ENCODE results near the gene PDE8A. TPM values are rescaled to one million over a fixed set of nuclear protein-coding genes. Genes with fewer than 3 reads are reported as not detected.
A peak's percentile ranks its signal among the peaks of the same experiment; 100 is the strongest.

Gene PDE8A
- total RNA-seq, 1 donor from 2014 or later = 49.6 TPM

- peak overlapping the region; percentile 62 for H3K27ac ChIP-seq (ENCODE audit: low read depth, low read length)
- H3K9me3 ChIP-seq (ENCODE audit: control insufficient read depth in 3 of 3, low read length in 3 of 3) = no peaks in the 10 kb centered on the region
- H3K9ac ChIP-seq (ENCODE audit: low read depth in 1 of 3, low read length in 3 of 3) = no peak overlapping the region
- peaks cover 17 to 29% (median 22%) of the 10 kb centered on the region in 3 donors for H3K4me1 ChIP-seq (ENCODE audit: control insufficient read depth in 3 of 3, insufficient read depth in 3 of 3, low read length in 3 of 3)
- no peaks in the 10 kb centered on the region for H3K27me3 ChIP-seq (ENCODE audit: control insufficient read depth in 3 of 3, insufficient read depth in 3 of 3, low read length in 3 of 3)
- no peaks in the 10 kb centered on the region for H3K36me3 ChIP-seq (ENCODE audit: control insufficient read depth in 3 of 3, insufficient read depth in 3 of 3, low read length in 3 of 3)
- no peak overlapping the region for H3K4me3 ChIP-seq (ENCODE audit: low read length in 3 of 3)
Observed at GRCh38 chr15:84947947-84948830, 33.5 kb upstream of the PDE8A start.

GRCh38 chr15:84949043-84949442 lies 32.6 kb upstream of the PDE8A start:
- Histone ChIP-seq H3K4me3 (ENCODE audit: low read length in 3 of 3) (no peak overlapping the region), H3K27ac (ENCODE audit: low read depth, low read length) (peak overlapping the region; percentile 36), H3K9ac (ENCODE audit: low read depth in 1 of 3, low read length in 3 of 3) (no peak overlapping the region), H3K4me1 (ENCODE audit: control insufficient read depth in 3 of 3, insufficient read depth in 3 of 3, low read length in 3 of 3) (peaks cover 13 to 26% (median 19%) of the 10 kb centered on the region in 3 donors), H3K27me3 (ENCODE audit: control insufficient read depth in 3 of 3, insufficient read depth in 3 of 3, low read length in 3 of 3) (no peaks in the 10 kb centered on the region), H3K36me3 (ENCODE audit: control insufficient read depth in 3 of 3, insufficient read depth in 3 of 3, low read length in 3 of 3) (no peaks in the 10 kb centered on the region), H3K9me3 (ENCODE audit: control insufficient read depth in 3 of 3, low read length in 3 of 3) (no peaks in the 10 kb centered on the region)

- Histone ChIP-seq H3K4me1 (ENCODE audit: control insufficient read depth in 3 of 3, insufficient read depth in 3 of 3, low read length in 3 of 3) (peaks cover 4 to 16% (median 12%) of the 10 kb centered on the region in 3 donors), H3K9ac (ENCODE audit: low read depth in 1 of 3, low read length in 3 of 3) (no peak overlapping the region), H3K27ac (ENCODE audit: low read depth, low read length) (no peak overlapping the region), H3K36me3 (ENCODE audit: control insufficient read depth in 3 of 3, insufficient read depth in 3 of 3, low read length in 3 of 3) (no peaks in the 10 kb centered on the region), H3K27me3 (ENCODE audit: control insufficient read depth in 3 of 3, insufficient read depth in 3 of 3, low read length in 3 of 3) (no peaks in the 10 kb centered on the region), H3K9me3 (ENCODE audit: control insufficient read depth in 3 of 3, low read length in 3 of 3) (no peaks in the 10 kb centered on the region), H3K4me3 (ENCODE audit: low read length in 3 of 3) (no peak overlapping the region)
Observed at GRCh38 chr15:84949845-84950569, 31.6 kb upstream of the PDE8A start.

- Histone ChIP-seq H3K9me3 (ENCODE audit: control insufficient read depth in 3 of 3, low read length in 3 of 3) (no peaks in the 10 kb centered on the region), H3K4me3 (ENCODE audit: low read length in 3 of 3) (no peak overlapping the region), H3K4me1 (ENCODE audit: control insufficient read depth in 3 of 3, insufficient read depth in 3 of 3, low read length in 3 of 3) (peaks cover 7 to 15% (median 11%) of the 10 kb centered on the region in 3 donors), H3K36me3 (ENCODE audit: control insufficient read depth in 3 of 3, insufficient read depth in 3 of 3, low read length in 3 of 3) (no peaks in the 10 kb centered on the region), H3K9ac (ENCODE audit: low read depth in 1 of 3, low read length in 3 of 3) (no peak overlapping the region), H3K27ac (ENCODE audit: low read depth, low read length) (no peak overlapping the region), H3K27me3 (ENCODE audit: control insufficient read depth in 3 of 3, insufficient read depth in 3 of 3, low read length in 3 of 3) (no peaks in the 10 kb centered on the region)
Observed at GRCh38 chr15:84950570-84951111, 31.0 kb upstream of the PDE8A start.

GRCh38 chr15:84951736-84952135 lies 29.9 kb upstream of the PDE8A start:
- Histone ChIP-seq H3K4me3 (ENCODE audit: low read length in 3 of 3) (no peak overlapping the region), H3K27ac (ENCODE audit: low read depth, low read length) (no peak overlapping the region), H3K4me1 (ENCODE audit: control insufficient read depth in 3 of 3, insufficient read depth in 3 of 3, low read length in 3 of 3) (peaks cover 8 to 15% (median 10%) of the 10 kb centered on the region in 3 donors), H3K36me3 (ENCODE audit: control insufficient read depth in 3 of 3, insufficient read depth in 3 of 3, low read length in 3 of 3) (no peaks in the 10 kb centered on the region), H3K27me3 (ENCODE audit: control insufficient read depth in 3 of 3, insufficient read depth in 3 of 3, low read length in 3 of 3) (no peaks in the 10 kb centered on the region), H3K9ac (ENCODE audit: low read depth in 1 of 3, low read length in 3 of 3) (no peak overlapping the region), H3K9me3 (ENCODE audit: control insufficient read depth in 3 of 3, low read length in 3 of 3) (no peaks in the 10 kb centered on the region)

- Histone ChIP-seq H3K9me3 (ENCODE audit: control insufficient read depth in 3 of 3, low read length in 3 of 3) (no peaks in the 10 kb centered on the region), H3K36me3 (ENCODE audit: control insufficient read depth in 3 of 3, insufficient read depth in 3 of 3, low read length in 3 of 3) (no peaks in the 10 kb centered on the region), H3K9ac (ENCODE audit: low read depth in 1 of 3, low read length in 3 of 3) (no peak overlapping the region), H3K27ac (ENCODE audit: low read depth, low read length) (no peak overlapping the region), H3K27me3 (ENCODE audit: control insufficient read depth in 3 of 3, insufficient read depth in 3 of 3, low read length in 3 of 3) (no peaks in the 10 kb centered on the region), H3K4me1 (ENCODE audit: control insufficient read depth in 3 of 3, insufficient read depth in 3 of 3, low read length in 3 of 3) (peaks cover 2 to 8% (median 8%) of the 10 kb centered on the region in 3 donors), H3K4me3 (ENCODE audit: low read length in 3 of 3) (no peak overlapping the region)
Observed at GRCh38 chr15:84953136-84953535, 28.5 kb upstream of the PDE8A start.

- no peak overlapping the region for H3K27ac ChIP-seq (ENCODE audit: low read depth, low read length)
- no peaks in the 10 kb centered on the region for H3K36me3 ChIP-seq (ENCODE audit: control insufficient read depth in 3 of 3, insufficient read depth in 3 of 3, low read length in 3 of 3)
- H3K9ac ChIP-seq (ENCODE audit: low read depth in 1 of 3, low read length in 3 of 3) = no peak overlapping the region
- H3K4me1 ChIP-seq (ENCODE audit: control insufficient read depth in 3 of 3, insufficient read depth in 3 of 3, low read length in 3 of 3) = peaks cover 0 to 8% (median 7%) of the 10 kb centered on the region in 3 donors
- H3K4me3 ChIP-seq (ENCODE audit: low read length in 3 of 3) = no peak overlapping the region
- no peaks in the 10 kb centered on the region for H3K27me3 ChIP-seq (ENCODE audit: control insufficient read depth in 3 of 3, insufficient read depth in 3 of 3, low read length in 3 of 3)
- H3K9me3 ChIP-seq (ENCODE audit: control insufficient read depth in 3 of 3, low read length in 3 of 3) = no peaks in the 10 kb centered on the region
Observed at GRCh38 chr15:84953726-84954125, 27.9 kb upstream of the PDE8A start.

- H3K9me3 ChIP-seq (ENCODE audit: control insufficient read depth in 3 of 3, low read length in 3 of 3) = no peaks in the 10 kb centered on the region
- H3K4me1 ChIP-seq (ENCODE audit: control insufficient read depth in 3 of 3, insufficient read depth in 3 of 3, low read length in 3 of 3) = peaks cover 0 to 7% (median 6%) of the 10 kb centered on the region in 3 donors
- peak overlapping the region; percentile 49 to 71 (median 59) for H3K4me3 ChIP-seq (ENCODE audit: low read length in 3 of 3)
- H3K27me3 ChIP-seq (ENCODE audit: control insufficient read depth in 3 of 3, insufficient read depth in 3 of 3, low read length in 3 of 3) = no peaks in the 10 kb centered on the region
- H3K36me3 ChIP-seq (ENCODE audit: control insufficient read depth in 3 of 3, insufficient read depth in 3 of 3, low read length in 3 of 3) = no peaks in the 10 kb centered on the region
- H3K9ac ChIP-seq (ENCODE audit: low read depth in 1 of 3, low read length in 3 of 3) = peak overlapping the region in 1 of 3 donors; percentile 70
- no peak overlapping the region for H3K27ac ChIP-seq (ENCODE audit: low read depth, low read length)
Observed at GRCh38 chr15:84955089-84955848, 26.4 kb upstream of the PDE8A start.

- Histone ChIP-seq H3K27me3 (ENCODE audit: control insufficient read depth in 3 of 3, insufficient read depth in 3 of 3, low read length in 3 of 3) (no peaks in the 10 kb centered on the region), H3K27ac (ENCODE audit: low read depth, low read length) (no peak overlapping the region), H3K4me3 (ENCODE audit: low read length in 3 of 3) (no peak overlapping the region), H3K9ac (ENCODE audit: low read depth in 1 of 3, low read length in 3 of 3) (no peak overlapping the region), H3K36me3 (ENCODE audit: control insufficient read depth in 3 of 3, insufficient read depth in 3 of 3, low read length in 3 of 3) (no peaks in the 10 kb centered on the region), H3K4me1 (ENCODE audit: control insufficient read depth in 3 of 3, insufficient read depth in 3 of 3, low read length in 3 of 3) (peaks cover 0 to 7% (median 3%) of the 10 kb centered on the region in 3 donors), H3K9me3 (ENCODE audit: control insufficient read depth in 3 of 3, low read length in 3 of 3) (no peaks in the 10 kb centered on the region)
Observed at GRCh38 chr15:84956199-84956598, 25.5 kb upstream of the PDE8A start.

Measured in skeletal muscle tissue (tissue), 4 donors.